ENCODE results near the gene SBK3. TPM values are rescaled to one million over a fixed set of nuclear protein-coding genes. Genes with fewer than 3 reads are reported as not detected.

SBK3 gene
- total and polyA plus RNA-seq, 10 of the 15 experiments (the other 5 are each of a cell fraction or from before 2014, with no cell fraction given) = not detected

- RAD21 ChIA-PET (ENCODE audit: unreplicated experiment) = no interaction called here
- FAIRE-seq = no peak
- BruUV-seq (replicated peaks) = no TSS peak
These were observed 32.9 kb upstream of the SBK3 start for GRCh38 chr19:55578031-55578760.

GRCh38 chr19:55576746-55577145, 31.4 kb upstream of the SBK3 start:
- no peaks in the 10 kb centered on the region for H4K20me1 ChIP-seq (ENCODE audit: control insufficient read depth, insufficient read depth)
- no peak for TF ChIP-seq ZBTB11 (CRISPR knock-in tag; IDR thresholded peaks at IDR 0.05)
- no peak for TF ChIP-seq ZNF622 (IDR thresholded peaks at IDR 0.05)
- no peak for TF ChIP-seq HCFC1 (IDR thresholded peaks at IDR 0.05; ENCODE audit: low read length)
- ChIA-PET RAD21 (ENCODE audit: unreplicated experiment) (interaction anchor here (0.7 kb wide), 1 partner anchor 1065 kb away, joined by 3 read pairs; no protein-coding TSS in a partner anchor), SMC1A (ENCODE audit: uncharacterized antibody, unreplicated experiment) (interaction anchor here (0.6 kb wide), 1 partner anchor 959 kb away, joined by 3 read pairs; no protein-coding TSS in a partner anchor), POLR2A (no interaction called here), CTCF (no interaction called here)
- no peaks in the 10 kb centered on the region for H3K9me3 ChIP-seq (replicated peaks; ENCODE audit: control insufficient read depth, insufficient read depth, low read length)
- H3K4me1 ChIP-seq (ENCODE audit: control insufficient read depth, insufficient read depth, low read length) = 0 out of 2 replicates have a peak, but pooled peaks cover 3% of the 10 kb centered on the region
- no peak overlapping the region for H3K4me2 ChIP-seq (ENCODE audit: control insufficient read depth, insufficient read depth)
- no peaks in the 10 kb centered on the region for H3K27me3 ChIP-seq (replicated peaks in 1 of 2; ENCODE audit: control insufficient read depth in 2 of 2, insufficient read depth in 2 of 2, low read length in 1 of 2)
- H2AFZ ChIP-seq (ENCODE audit: control insufficient read depth, low read depth, low read length) = no peak overlapping the region
- no peak for FAIRE-seq
- peaks cover 11% of the 10 kb centered on the region for H3K79me2 ChIP-seq (ENCODE audit: control insufficient read depth, insufficient read depth, low read length)
- peaks cover 0 to 5% of the 10 kb centered on the region in 2 experiments; a peak in 1 of 4 replicates for H3K36me3 ChIP-seq (ENCODE audit: control insufficient read depth in 2 of 2, insufficient read depth in 2 of 2, low read length in 1 of 2)
- WGBS (ENCODE audit: insufficient coverage, insufficient replicate concordance, low lambda C conversion rate, missing lambda C conversion rate) = 90% methylated on average over 5 of the region's 5 CpGs
- no peak overlapping the region for H3K27ac ChIP-seq (ENCODE audit: control insufficient read depth, insufficient read depth)
- in situ Hi-C loops (cut with MboI) = no loop called here
- intact Hi-C loops (cut with micrococcal nuclease; ENCODE audit: unreplicated experiment) = no loop called here
- no peak for ATAC-seq
- DNase-seq (ENCODE audit: low read depth, low spot score) = no peak
- H3K4me3 ChIP-seq = no peak overlapping the region
- BruUV-seq (replicated peaks) = no TSS peak
- H3K9ac ChIP-seq (ENCODE audit: control insufficient read depth, insufficient read depth, low read length) = no peak overlapping the region

More at GRCh38 chr19:55578031-55578760, 32.9 kb upstream of the SBK3 start:
- 0 out of 2 replicates have a peak, but pooled peaks cover 3% of the 10 kb centered on the region for H3K4me1 ChIP-seq (ENCODE audit: control insufficient read depth, insufficient read depth, low read length)
- H3K9ac ChIP-seq (ENCODE audit: control insufficient read depth, insufficient read depth, low read length) = no peak overlapping the region
- no peak overlapping the region for H3K4me3 ChIP-seq
- H3K27me3 ChIP-seq (replicated peaks in 1 of 2; ENCODE audit: control insufficient read depth in 2 of 2, insufficient read depth in 2 of 2, low read length in 1 of 2) = no peaks in the 10 kb centered on the region
- ATAC-seq (no peak), DNase-seq (ENCODE audit: low read depth, low spot score) (no peak)
- ChIA-PET SMC1A (ENCODE audit: uncharacterized antibody, unreplicated experiment) (no interaction called here), CTCF (no interaction called here), POLR2A (no interaction called here)
- H3K36me3 ChIP-seq (ENCODE audit: control insufficient read depth in 2 of 2, insufficient read depth in 2 of 2, low read length in 1 of 2) = peaks cover 0 to 5% of the 10 kb centered on the region in 2 experiments; a peak in 1 of 4 replicates
- in situ Hi-C loops (cut with MboI) = no loop called here
- TF ChIP-seq ESRRA (IDR thresholded peaks at IDR 0.05; ENCODE audit: low read length) (no peak), LARP7 (IDR thresholded peaks at IDR 0.05) (no peak), RCOR1 (conservative IDR thresholded peaks at IDR 0.05; ENCODE audit: low read depth, low read length) (no peak), SUZ12 (IDR thresholded peaks at IDR 0.05; ENCODE audit: unreplicated experiment) (no peak), MAX (IDR thresholded peaks at IDR 0.05; ENCODE audit: low read depth, low read length) (no peak), NFYB (IDR thresholded peaks at IDR 0.05; ENCODE audit: insufficient read depth, low read depth, low read length) (no peak)
- H4K20me1 ChIP-seq (ENCODE audit: control insufficient read depth, insufficient read depth) = no peaks in the 10 kb centered on the region
- no peak overlapping the region for H2AFZ ChIP-seq (ENCODE audit: control insufficient read depth, low read depth, low read length)
- intact Hi-C loops (cut with micrococcal nuclease; ENCODE audit: unreplicated experiment) = no loop called here
- WGBS (ENCODE audit: insufficient coverage, insufficient replicate concordance, low lambda C conversion rate, missing lambda C conversion rate) = 95% methylated on average over 49 of the region's 83 CpGs
- no peak overlapping the region for H3K4me2 ChIP-seq (ENCODE audit: control insufficient read depth, insufficient read depth)
- peaks cover 11% of the 10 kb centered on the region for H3K79me2 ChIP-seq (ENCODE audit: control insufficient read depth, insufficient read depth, low read length)
- H3K9me3 ChIP-seq (replicated peaks; ENCODE audit: control insufficient read depth, insufficient read depth, low read length) = no peaks in the 10 kb centered on the region
- H3K27ac ChIP-seq (ENCODE audit: control insufficient read depth, insufficient read depth) = no peak overlapping the region
